WTC11 (cell line): ENCODE measurements around the gene TNS3. TPM values are rescaled to one million over a fixed set of nuclear protein-coding genes. Genes with fewer than 3 reads are reported as not detected.

ENCODE experiments used
- ATAC-seq: fragments of 200-7000 bp; cut with Tn5 transposase; 2 replicates; pipeline ENCODE4 v1.10.0; 2021; ENCODE audit warnings: mild to moderate bottlenecking, moderate library complexity
- CTCF ChIA-PET: fragments of 300-600 bp; sonication (Branson Sonifier 250); formaldehyde crosslinking; loops from one replicate; lab custom pipeline; 2021; ENCODE audit warnings: antibody characterized with exemption; lab: Charles Lee
- POLR2A ChIA-PET: fragments of 350-600 bp; sonication (Branson Sonifier 250); formaldehyde crosslinking; loops from one replicate; lab custom pipeline; 2021; ENCODE audit warnings: antibody characterized with exemption; lab: Charles Lee
- DNase-seq: peaks from one replicate; pipeline ENCODE4 v3.0.0; 2021; ENCODE audit warnings: low spot score
- H3K27ac Mint-ChIP-seq: 2 replicates; pipeline ENCODE4 v1.8.0; 2021; ENCODE audit warnings: mixed read lengths
- H3K27me3 Mint-ChIP-seq: 2 replicates; pipeline ENCODE4 v1.8.0; 2021; ENCODE audit warnings: low read depth, mild to moderate bottlenecking, moderate library complexity, mixed read lengths
- H3K36me3 Mint-ChIP-seq: 2 replicates; pipeline ENCODE4 v1.8.0; 2021; ENCODE audit warnings: mixed read lengths
- H3K4me1 Mint-ChIP-seq: 2 replicates; pipeline ENCODE4 v1.8.0; 2022; ENCODE audit warnings: mixed read lengths
- H3K4me3 Mint-ChIP-seq: 2 replicates; pipeline ENCODE4 v1.8.0; 2021; ENCODE audit warnings: mild to moderate bottlenecking, moderate library complexity, mixed read lengths
- H3K9me3 Mint-ChIP-seq: 2 replicates; pipeline ENCODE4 v1.8.0; 2021; ENCODE audit warnings: mixed read lengths
- CBFB ChIP-seq: sonication (generic); formaldehyde crosslinking; IDR thresholded peaks from 2 replicates; pipeline ENCODE4 v1.8.1; 2022; ENCODE audit warnings: mild to moderate bottlenecking, low read depth, missing genetic modification reagents
- ELF4 ChIP-seq: sonication (generic); formaldehyde crosslinking; IDR thresholded peaks from 2 replicates; pipeline ENCODE4 v1.8.1; 2022; ENCODE audit warnings: low read depth, mild to moderate bottlenecking, moderate library complexity, missing genetic modification reagents
- GABPB1 ChIP-seq: sonication (generic); formaldehyde crosslinking; IDR thresholded peaks from 2 replicates; pipeline ENCODE4 v1.8.1; 2023; ENCODE audit warnings: mild to moderate bottlenecking, missing genetic modification reagents
- NFATC4 ChIP-seq: fragments of 250-450 bp; sonication (Bioruptor Pico); IDR thresholded peaks from 2 replicates; pipeline ENCODE4 v1.9.0; 2021; ENCODE audit warnings: mild to moderate bottlenecking
- NFE2L1 ChIP-seq: sonication (generic); formaldehyde crosslinking; IDR thresholded peaks from 2 replicates; pipeline ENCODE4 v1.8.1; 2023; ENCODE audit warnings: missing genetic modification reagents
- NR2C2 ChIP-seq: sonication (generic); formaldehyde crosslinking; IDR thresholded peaks from 2 replicates; pipeline ENCODE4 v1.8.0; 2022; ENCODE audit warnings: mild to moderate bottlenecking, missing genetic modification reagents
- RELA ChIP-seq: sonication (generic); formaldehyde crosslinking; IDR thresholded peaks from 2 replicates; pipeline ENCODE4 v1.8.1; 2022; ENCODE audit warnings: missing genetic modification reagents, mild to moderate bottlenecking, borderline replicate concordance
- SMAD3 ChIP-seq: sonication (generic); formaldehyde crosslinking; IDR thresholded peaks from 2 replicates; pipeline ENCODE4 v1.8.0; 2022; ENCODE audit warnings: missing genetic modification reagents, mild to moderate bottlenecking, borderline replicate concordance
- SMAD4 ChIP-seq: sonication (generic); formaldehyde crosslinking; IDR thresholded peaks from 2 replicates; pipeline ENCODE4 v1.8.0; 2022; ENCODE audit warnings: mild to moderate bottlenecking, missing genetic modification reagents
- SP1 ChIP-seq: sonication (generic); formaldehyde crosslinking; conservative IDR thresholded peaks from 2 replicates; pipeline ENCODE4 v1.8.1; 2022; ENCODE audit warnings: missing genetic modification reagents
- ZBTB21 ChIP-seq: sonication (generic); formaldehyde crosslinking; IDR thresholded peaks from 2 replicates; pipeline ENCODE4 v1.8.1; 2023; ENCODE audit warnings: mild to moderate bottlenecking, missing genetic modification reagents, borderline replicate concordance
- ZNF138 ChIP-seq: sonication (generic); formaldehyde crosslinking; conservative IDR thresholded peaks from 2 replicates; pipeline ENCODE4 v1.8.1; 2022; ENCODE audit warnings: mild to moderate bottlenecking, moderate library complexity, missing genetic modification reagents
- total RNA-seq: library from RNA; stranded (reverse); gene quantifications from 3 replicates; pipeline ENCODE4 v1.2.3, GENCODE V29; 2021
- TF ChIP-seq, protein P1 (sequence below): sonication (generic); formaldehyde crosslinking; IDR thresholded peaks from 2 replicates; pipeline ENCODE4 v1.8.0; 2022; ENCODE audit warnings: mild to moderate bottlenecking, missing genetic modification reagents
- TF ChIP-seq, protein P2 (sequence below): sonication (generic); formaldehyde crosslinking; IDR thresholded peaks from 2 replicates; pipeline ENCODE4 v1.8.1; 2022; ENCODE audit warnings: low read depth, missing genetic modification reagents, borderline replicate concordance
- TF ChIP-seq, protein P3 (sequence below): sonication (generic); formaldehyde crosslinking; IDR thresholded peaks from 2 replicates; pipeline ENCODE4 v1.8.1; 2023; ENCODE audit warnings: mild to moderate bottlenecking, missing genetic modification reagents, moderate library complexity
- TF ChIP-seq, protein P4 (sequence below): fragments of 250-450 bp; sonication (Bioruptor Pico); IDR thresholded peaks from 2 replicates; pipeline ENCODE4 v1.9.0; 2021; ENCODE audit warnings: mild to moderate bottlenecking
- TF ChIP-seq, protein P5 (sequence below): fragments of 250-450 bp; sonication (Bioruptor Pico); IDR thresholded peaks from 2 replicates; pipeline ENCODE4 v2.1.2; 2022; ENCODE audit warnings: mild to moderate bottlenecking, moderate library complexity
- TF ChIP-seq, protein P6 (sequence below): sonication (generic); formaldehyde crosslinking; conservative IDR thresholded peaks from 2 replicates; pipeline ENCODE4 v1.8.1; 2023; ENCODE audit warnings: mild to moderate bottlenecking, low read depth, missing genetic modification reagents, moderate library complexity
- TF ChIP-seq, protein P7 (sequence below): sonication (generic); formaldehyde crosslinking; IDR thresholded peaks from 2 replicates; pipeline ENCODE4 v1.8.1; 2023; ENCODE audit warnings: mild to moderate bottlenecking, moderate library complexity, missing genetic modification reagents
- TF ChIP-seq, protein P8 (sequence below): sonication (generic); formaldehyde crosslinking; IDR thresholded peaks from 2 replicates; pipeline ENCODE4 v1.8.1; 2023; ENCODE audit warnings: mild to moderate bottlenecking, missing genetic modification reagents

TNS3 gene
- total RNA-seq, 1 experiment from 2014 or later = 37.7 TPM

DNA sequence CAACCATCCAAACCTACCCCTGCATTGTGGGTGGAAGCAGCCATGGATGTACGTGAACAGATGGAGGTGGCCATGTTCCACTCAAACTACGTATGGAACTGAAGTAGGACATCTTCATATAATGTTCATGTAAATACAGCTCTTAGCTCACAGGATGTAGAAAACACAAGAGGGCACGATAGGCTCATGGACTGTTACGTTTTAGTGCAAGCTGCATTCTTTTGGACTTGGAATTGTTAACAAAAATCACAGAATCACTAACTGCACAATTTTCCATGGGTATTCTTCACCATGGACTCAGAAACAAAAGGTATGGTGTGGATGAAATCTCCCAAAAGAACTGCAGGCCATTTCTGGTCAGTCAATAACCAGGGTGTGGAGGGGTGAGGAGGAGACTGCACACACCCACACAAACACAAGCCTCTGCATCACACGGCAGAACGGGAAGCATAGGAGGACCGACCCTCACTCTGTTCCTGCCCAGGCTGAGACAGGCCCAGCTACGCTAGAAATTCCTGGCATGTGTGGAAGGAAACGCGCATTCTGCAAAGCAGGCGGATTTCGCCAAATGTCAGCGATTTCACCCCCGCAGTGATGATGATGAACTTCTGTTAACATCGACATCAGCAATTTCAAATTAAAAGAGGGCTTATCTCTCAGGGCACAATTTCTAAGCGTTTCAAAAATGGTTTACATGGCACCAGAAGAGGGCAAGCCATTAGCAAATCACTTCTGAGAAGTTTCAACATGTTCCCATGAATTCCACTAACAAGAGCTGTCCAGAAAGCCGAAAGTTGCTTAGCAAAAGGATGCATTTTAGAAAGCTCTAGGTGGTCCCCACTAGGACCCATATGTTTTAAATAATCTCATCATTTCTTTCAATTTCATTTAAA, 149.0 kb downstream of the TNS3 start:
- no peaks in the 10 kb centered on the region for H3K4me1 Mint-ChIP-seq
- ChIA-PET CTCF (interaction anchor here (0.8 to 4.5 kb wide), 2 partner anchors 132 to 166 kb away, joined by 4 to 52 read pairs; no protein-coding TSS in a partner anchor), POLR2A (no interaction called here)
- peak overlapping the region; percentile 70; the same call in 1 of the 2 replicates for H3K27ac Mint-ChIP-seq
- ATAC-seq = no peak
- TF ChIP-seq, protein P1, sequence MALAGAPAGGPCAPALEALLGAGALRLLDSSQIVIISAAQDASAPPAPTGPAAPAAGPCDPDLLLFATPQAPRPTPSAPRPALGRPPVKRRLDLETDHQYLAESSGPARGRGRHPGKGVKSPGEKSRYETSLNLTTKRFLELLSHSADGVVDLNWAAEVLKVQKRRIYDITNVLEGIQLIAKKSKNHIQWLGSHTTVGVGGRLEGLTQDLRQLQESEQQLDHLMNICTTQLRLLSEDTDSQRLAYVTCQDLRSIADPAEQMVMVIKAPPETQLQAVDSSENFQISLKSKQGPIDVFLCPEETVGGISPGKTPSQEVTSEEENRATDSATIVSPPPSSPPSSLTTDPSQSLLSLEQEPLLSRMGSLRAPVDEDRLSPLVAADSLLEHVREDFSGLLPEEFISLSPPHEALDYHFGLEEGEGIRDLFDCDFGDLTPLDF = no peak
- TF ChIP-seq CBFB (CRISPR knock-in tag) (no peak), ZNF138 (CRISPR knock-in tag) (no peak), NFATC4 (CRISPR knock-in tag) (no peak), ELF4 (CRISPR knock-in tag) (no peak), SMAD4 (no peak), SMAD3 (CRISPR knock-in tag) (no peak), RELA (CRISPR knock-in tag) (no peak), NFE2L1 (CRISPR knock-in tag) (no peak), NR2C2 (CRISPR knock-in tag) (no peak), ZBTB21 (CRISPR knock-in tag) (no peak), SP1 (CRISPR knock-in tag) (no peak), GABPB1 (CRISPR knock-in tag) (no peak)
- TF ChIP-seq, protein P2, sequence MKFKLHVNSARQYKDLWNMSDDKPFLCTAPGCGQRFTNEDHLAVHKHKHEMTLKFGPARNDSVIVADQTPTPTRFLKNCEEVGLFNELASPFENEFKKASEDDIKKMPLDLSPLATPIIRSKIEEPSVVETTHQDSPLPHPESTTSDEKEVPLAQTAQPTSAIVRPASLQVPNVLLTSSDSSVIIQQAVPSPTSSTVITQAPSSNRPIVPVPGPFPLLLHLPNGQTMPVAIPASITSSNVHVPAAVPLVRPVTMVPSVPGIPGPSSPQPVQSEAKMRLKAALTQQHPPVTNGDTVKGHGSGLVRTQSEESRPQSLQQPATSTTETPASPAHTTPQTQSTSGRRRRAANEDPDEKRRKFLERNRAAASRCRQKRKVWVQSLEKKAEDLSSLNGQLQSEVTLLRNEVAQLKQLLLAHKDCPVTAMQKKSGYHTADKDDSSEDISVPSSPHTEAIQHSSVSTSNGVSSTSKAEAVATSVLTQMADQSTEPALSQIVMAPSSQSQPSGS (CRISPR knock-in tag) = no peak
- TF ChIP-seq, protein P3, sequence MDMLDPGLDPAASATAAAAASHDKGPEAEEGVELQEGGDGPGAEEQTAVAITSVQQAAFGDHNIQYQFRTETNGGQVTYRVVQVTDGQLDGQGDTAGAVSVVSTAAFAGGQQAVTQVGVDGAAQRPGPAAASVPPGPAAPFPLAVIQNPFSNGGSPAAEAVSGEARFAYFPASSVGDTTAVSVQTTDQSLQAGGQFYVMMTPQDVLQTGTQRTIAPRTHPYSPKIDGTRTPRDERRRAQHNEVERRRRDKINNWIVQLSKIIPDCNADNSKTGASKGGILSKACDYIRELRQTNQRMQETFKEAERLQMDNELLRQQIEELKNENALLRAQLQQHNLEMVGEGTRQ (CRISPR knock-in tag) = no peak
- TF ChIP-seq, protein P4, sequence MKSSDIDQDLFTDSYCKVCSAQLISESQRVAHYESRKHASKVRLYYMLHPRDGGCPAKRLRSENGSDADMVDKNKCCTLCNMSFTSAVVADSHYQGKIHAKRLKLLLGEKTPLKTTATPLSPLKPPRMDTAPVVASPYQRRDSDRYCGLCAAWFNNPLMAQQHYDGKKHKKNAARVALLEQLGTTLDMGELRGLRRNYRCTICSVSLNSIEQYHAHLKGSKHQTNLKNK (CRISPR knock-in tag) = no peak
- TF ChIP-seq, protein P5, sequence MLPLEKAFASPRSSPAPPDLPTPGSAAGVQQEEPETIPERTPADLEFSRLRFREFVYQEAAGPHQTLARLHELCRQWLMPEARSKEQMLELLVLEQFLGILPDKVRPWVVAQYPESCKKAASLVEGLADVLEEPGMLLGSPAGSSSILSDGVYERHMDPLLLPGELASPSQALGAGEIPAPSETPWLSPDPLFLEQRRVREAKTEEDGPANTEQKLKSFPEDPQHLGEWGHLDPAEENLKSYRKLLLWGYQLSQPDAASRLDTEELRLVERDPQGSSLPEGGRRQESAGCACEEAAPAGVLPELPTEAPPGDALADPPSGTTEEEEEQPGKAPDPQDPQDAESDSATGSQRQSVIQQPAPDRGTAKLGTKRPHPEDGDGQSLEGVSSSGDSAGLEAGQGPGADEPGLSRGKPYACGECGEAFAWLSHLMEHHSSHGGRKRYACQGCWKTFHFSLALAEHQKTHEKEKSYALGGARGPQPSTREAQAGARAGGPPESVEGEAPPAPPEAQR (CRISPR knock-in tag) = no peak
- DNase-seq = no peak
- H3K4me3 Mint-ChIP-seq = no peak overlapping the region
- no peaks in the 10 kb centered on the region; the same call in 1 of the 2 replicates for H3K36me3 Mint-ChIP-seq
- no peaks in the 10 kb centered on the region for H3K9me3 Mint-ChIP-seq
- H3K27me3 Mint-ChIP-seq = no peaks in the 10 kb centered on the region

DNA sequence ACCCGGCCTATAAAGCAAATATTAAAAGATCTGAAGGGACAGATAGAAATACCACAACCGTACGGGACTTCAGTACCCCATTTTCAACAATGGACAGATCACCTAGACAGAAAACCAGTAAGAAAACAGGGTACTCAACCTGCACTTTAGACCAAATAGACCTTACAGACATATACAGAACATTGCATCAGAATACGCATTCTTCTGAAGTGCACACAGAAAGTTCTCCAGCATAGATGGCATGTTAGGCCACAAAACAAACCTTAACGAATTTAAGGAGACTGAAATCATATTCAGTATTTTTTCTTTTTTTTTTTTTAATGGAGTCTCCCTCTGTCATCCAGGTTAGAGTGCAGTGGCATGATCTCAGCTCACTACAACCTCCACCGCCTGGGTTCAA, 151.5 kb downstream of the TNS3 start:
- no peak overlapping the region for H3K4me3 Mint-ChIP-seq
- CTCF ChIA-PET = no interaction called here
- no peak overlapping the region for H3K27ac Mint-ChIP-seq
- H3K27me3 Mint-ChIP-seq = no peaks in the 10 kb centered on the region
- peaks cover 3% of the 10 kb centered on the region for H3K36me3 Mint-ChIP-seq
- no peak for TF ChIP-seq NFATC4 (CRISPR knock-in tag)
- TF ChIP-seq, protein P6, sequence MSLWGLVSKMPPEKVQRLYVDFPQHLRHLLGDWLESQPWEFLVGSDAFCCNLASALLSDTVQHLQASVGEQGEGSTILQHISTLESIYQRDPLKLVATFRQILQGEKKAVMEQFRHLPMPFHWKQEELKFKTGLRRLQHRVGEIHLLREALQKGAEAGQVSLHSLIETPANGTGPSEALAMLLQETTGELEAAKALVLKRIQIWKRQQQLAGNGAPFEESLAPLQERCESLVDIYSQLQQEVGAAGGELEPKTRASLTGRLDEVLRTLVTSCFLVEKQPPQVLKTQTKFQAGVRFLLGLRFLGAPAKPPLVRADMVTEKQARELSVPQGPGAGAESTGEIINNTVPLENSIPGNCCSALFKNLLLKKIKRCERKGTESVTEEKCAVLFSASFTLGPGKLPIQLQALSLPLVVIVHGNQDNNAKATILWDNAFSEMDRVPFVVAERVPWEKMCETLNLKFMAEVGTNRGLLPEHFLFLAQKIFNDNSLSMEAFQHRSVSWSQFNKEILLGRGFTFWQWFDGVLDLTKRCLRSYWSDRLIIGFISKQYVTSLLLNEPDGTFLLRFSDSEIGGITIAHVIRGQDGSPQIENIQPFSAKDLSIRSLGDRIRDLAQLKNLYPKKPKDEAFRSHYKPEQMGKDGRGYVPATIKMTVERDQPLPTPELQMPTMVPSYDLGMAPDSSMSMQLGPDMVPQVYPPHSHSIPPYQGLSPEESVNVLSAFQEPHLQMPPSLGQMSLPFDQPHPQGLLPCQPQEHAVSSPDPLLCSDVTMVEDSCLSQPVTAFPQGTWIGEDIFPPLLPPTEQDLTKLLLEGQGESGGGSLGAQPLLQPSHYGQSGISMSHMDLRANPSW (CRISPR knock-in tag) = no peak
- TF ChIP-seq, protein P7, sequence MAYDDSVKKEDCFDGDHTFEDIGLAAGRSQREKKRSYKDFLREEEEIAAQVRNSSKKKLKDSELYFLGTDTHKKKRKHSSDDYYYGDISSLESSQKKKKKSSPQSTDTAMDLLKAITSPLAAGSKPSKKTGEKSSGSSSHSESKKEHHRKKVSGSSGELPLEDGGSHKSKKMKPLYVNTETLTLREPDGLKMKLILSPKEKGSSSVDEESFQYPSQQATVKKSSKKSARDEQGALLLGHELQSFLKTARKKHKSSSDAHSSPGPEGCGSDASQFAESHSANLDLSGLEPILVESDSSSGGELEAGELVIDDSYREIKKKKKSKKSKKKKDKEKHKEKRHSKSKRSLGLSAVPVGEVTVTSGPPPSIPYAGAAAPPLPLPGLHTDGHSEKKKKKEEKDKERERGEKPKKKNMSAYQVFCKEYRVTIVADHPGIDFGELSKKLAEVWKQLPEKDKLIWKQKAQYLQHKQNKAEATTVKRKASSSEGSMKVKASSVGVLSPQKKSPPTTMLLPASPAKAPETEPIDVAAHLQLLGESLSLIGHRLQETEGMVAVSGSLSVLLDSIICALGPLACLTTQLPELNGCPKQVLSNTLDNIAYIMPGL (CRISPR knock-in tag) = no peak
- TF ChIP-seq, protein P8, sequence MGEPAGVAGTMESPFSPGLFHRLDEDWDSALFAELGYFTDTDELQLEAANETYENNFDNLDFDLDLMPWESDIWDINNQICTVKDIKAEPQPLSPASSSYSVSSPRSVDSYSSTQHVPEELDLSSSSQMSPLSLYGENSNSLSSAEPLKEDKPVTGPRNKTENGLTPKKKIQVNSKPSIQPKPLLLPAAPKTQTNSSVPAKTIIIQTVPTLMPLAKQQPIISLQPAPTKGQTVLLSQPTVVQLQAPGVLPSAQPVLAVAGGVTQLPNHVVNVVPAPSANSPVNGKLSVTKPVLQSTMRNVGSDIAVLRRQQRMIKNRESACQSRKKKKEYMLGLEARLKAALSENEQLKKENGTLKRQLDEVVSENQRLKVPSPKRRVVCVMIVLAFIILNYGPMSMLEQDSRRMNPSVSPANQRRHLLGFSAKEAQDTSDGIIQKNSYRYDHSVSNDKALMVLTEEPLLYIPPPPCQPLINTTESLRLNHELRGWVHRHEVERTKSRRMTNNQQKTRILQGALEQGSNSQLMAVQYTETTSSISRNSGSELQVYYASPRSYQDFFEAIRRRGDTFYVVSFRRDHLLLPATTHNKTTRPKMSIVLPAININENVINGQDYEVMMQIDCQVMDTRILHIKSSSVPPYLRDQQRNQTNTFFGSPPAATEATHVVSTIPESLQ = no peak
- TF ChIP-seq GABPB1 (CRISPR knock-in tag) = peak; percentile 72
- no peak for TF ChIP-seq ZBTB21 (CRISPR knock-in tag)
- TF ChIP-seq, all 79 proteins: peak for 1
- ATAC-seq = no peak
- DNase-seq = no peak
- Mint-ChIP-seq H3K9me3 (no peaks in the 10 kb centered on the region), H3K4me1 (no peaks in the 10 kb centered on the region)
- POLR2A ChIA-PET = no interaction called here
